Peyer's patch (tissue), 4 donors: Measurements from ENCODE around the gene YIF1B.

Experiments used
- CTCF ChIP-seq, 6 experiments: fragments of 450-650 bp in 4 of 6; fragments of 200-600 bp in 2 of 6; sonication (generic) in 1 of 6; IDR thresholded peaks; one replicate each; pipeline ENCODE4 v1.5.1; 2017 to 2019; ENCODE audit warnings: antibody characterized with exemption in 6 of 6, mild to moderate bottlenecking in 3 of 6, moderate library complexity in 1 of 6
- POLR2A ChIP-seq, 2 donors: fragments of 450-650 bp; IDR thresholded peaks; one replicate each; pipeline ENCODE4 v1.5.1; 2017; ENCODE audit warnings: antibody characterized with exemption in 2 of 2, mild to moderate bottlenecking in 2 of 2, moderate library complexity in 2 of 2

GRCh38 chr19:38289955-38290354 lies 25.8 kb downstream of the YIF1B start:
- TF ChIP-seq CTCF (IDR thresholded peaks at IDR 0.05), result no peak
- TF ChIP-seq POLR2A (IDR thresholded peaks at IDR 0.05), result no peak
